Left ventricle myocardium inferior (tissue), 1 donor: Measurements from ENCODE around the gene VPREB3. TPM values are rescaled to one million over a fixed set of nuclear protein-coding genes. Genes with fewer than 3 reads are reported as not detected.
A peak's percentile ranks its signal among the peaks of the same experiment; 100 is the strongest.

Experiments used
- DNase-seq: peaks from one replicate; pipeline ENCODE4 v3.0.0-alpha.2; 2020
- H3K27ac ChIP-seq: fragments of 200-600 bp; replicated peaks from 2 replicates; pipeline ENCODE4 v1.8.0; 2021
- H3K27me3 ChIP-seq: fragments of 200-600 bp; 2 replicates; pipeline ENCODE4 v1.8.0; 2021; ENCODE audit warnings: low read depth
- H3K36me3 ChIP-seq: fragments of 200-600 bp; 2 replicates; pipeline ENCODE4 v1.8.0; 2021
- H3K4me1 ChIP-seq: fragments of 200-600 bp; 2 replicates; pipeline ENCODE4 v1.8.0; 2021
- H3K4me3 ChIP-seq: fragments of 200-600 bp; 2 replicates; pipeline ENCODE4 v1.8.0; 2021; ENCODE audit warnings: mild to moderate bottlenecking, moderate library complexity
- H3K9me3 ChIP-seq: fragments of 200-600 bp; replicated peaks from 2 replicates; pipeline ENCODE4 v1.8.0; 2021
- CTCF ChIP-seq: fragments of 200-600 bp; IDR thresholded peaks from 2 replicates; pipeline ENCODE4 v1.8.0; 2021; ENCODE audit warnings: antibody characterized with exemption, mild to moderate bottlenecking, borderline replicate concordance
- intact Hi-C: fragments of 100-400 bp; cut with micrococcal nuclease; formaldehyde crosslinking; loops from one replicate; pipeline ENCODE4 v1.11.0; 2022
- total RNA-seq: library from RNA; stranded (reverse); fragmentation: NEBNext Ultra II Directional; extraction: Animal tissue kit (Norgen Biotek cat#: 25700); gene quantifications from one replicate; pipeline ENCODE4 v1.2.1, GENCODE V29; 2021
- donor health status: DM: no; HTN: yes; CAD: no; lungs with severe emphysema.

The VPREB3 gene
- total RNA-seq, 1 donor from 2014 or later = 0.69 TPM

- peaks cover 5% of the 10 kb centered on the region for H3K4me1 ChIP-seq
- H3K27ac ChIP-seq = no peak overlapping the region
- H3K4me3 ChIP-seq = no peak overlapping the region
- no peak for TF ChIP-seq CTCF
- H3K9me3 ChIP-seq = no peaks in the 10 kb centered on the region
- H3K36me3 ChIP-seq = no peaks in the 10 kb centered on the region
- DNase-seq = no peak
- H3K27me3 ChIP-seq = no peaks in the 10 kb centered on the region
- intact Hi-C loops = no loop called here
Observed at GRCh38 chr22:23722160-23722559, 32.1 kb downstream of the VPREB3 start.

- no peak for DNase-seq
- intact Hi-C loops = no loop called here
- Histone ChIP-seq H3K27ac (no peak overlapping the region), H3K4me3 (no peak overlapping the region), H3K36me3 (no peaks in the 10 kb centered on the region), H3K4me1 (peaks cover 18% of the 10 kb centered on the region), H3K27me3 (no peaks in the 10 kb centered on the region), H3K9me3 (no peaks in the 10 kb centered on the region)
- TF ChIP-seq CTCF = no peak
Observed at GRCh38 chr22:23720855-23721254, 33.4 kb downstream of the VPREB3 start.

DNA sequence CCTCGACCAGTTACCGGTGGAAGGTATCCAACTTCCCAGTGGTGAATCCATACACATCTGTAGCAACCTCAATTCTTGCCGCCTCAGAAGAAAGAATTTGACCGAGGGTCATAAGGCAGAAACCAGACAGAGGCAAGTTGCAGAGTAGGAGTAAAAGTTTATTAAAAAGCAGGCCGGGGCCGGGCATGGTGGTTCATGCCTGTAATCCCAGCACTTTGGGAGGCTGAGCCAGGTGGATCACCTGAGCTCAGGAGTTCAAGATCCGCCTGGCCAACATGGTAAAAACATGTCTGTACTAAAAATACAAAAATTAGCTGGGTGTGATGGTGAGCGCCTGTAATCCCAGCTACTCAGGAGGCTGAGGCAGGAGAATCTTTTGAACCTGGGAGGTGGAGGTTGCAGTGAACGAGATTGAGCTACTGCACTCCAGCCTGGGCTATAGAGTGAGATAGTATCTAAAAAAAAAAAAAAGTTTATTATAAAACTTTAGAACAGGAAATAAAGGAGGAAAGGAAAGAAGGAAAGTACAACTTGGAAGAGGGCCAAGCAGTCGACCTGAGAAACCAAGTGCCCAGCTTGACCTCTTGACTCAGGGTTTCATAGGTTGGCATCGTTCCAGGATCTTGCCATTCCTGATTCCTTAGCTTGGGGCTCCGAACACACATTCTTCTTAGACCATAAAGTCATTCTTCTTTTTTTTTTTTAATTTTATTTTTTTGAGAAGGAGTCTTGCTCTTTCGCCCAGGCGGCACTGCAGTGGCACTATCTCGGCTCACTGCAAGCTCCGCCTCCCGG is 35.7 kb downstream of the VPREB3 start:
- Histone ChIP-seq H3K9me3 (no peaks in the 10 kb centered on the region), H3K27ac (no peak overlapping the region), H3K4me3 (no peak overlapping the region), H3K36me3 (peaks cover 14% of the 10 kb centered on the region), H3K4me1 (peaks cover 23% of the 10 kb centered on the region), H3K27me3 (no peaks in the 10 kb centered on the region)
- intact Hi-C loops = no loop called here
- TF ChIP-seq CTCF = no peak
- no peak for DNase-seq

DNA sequence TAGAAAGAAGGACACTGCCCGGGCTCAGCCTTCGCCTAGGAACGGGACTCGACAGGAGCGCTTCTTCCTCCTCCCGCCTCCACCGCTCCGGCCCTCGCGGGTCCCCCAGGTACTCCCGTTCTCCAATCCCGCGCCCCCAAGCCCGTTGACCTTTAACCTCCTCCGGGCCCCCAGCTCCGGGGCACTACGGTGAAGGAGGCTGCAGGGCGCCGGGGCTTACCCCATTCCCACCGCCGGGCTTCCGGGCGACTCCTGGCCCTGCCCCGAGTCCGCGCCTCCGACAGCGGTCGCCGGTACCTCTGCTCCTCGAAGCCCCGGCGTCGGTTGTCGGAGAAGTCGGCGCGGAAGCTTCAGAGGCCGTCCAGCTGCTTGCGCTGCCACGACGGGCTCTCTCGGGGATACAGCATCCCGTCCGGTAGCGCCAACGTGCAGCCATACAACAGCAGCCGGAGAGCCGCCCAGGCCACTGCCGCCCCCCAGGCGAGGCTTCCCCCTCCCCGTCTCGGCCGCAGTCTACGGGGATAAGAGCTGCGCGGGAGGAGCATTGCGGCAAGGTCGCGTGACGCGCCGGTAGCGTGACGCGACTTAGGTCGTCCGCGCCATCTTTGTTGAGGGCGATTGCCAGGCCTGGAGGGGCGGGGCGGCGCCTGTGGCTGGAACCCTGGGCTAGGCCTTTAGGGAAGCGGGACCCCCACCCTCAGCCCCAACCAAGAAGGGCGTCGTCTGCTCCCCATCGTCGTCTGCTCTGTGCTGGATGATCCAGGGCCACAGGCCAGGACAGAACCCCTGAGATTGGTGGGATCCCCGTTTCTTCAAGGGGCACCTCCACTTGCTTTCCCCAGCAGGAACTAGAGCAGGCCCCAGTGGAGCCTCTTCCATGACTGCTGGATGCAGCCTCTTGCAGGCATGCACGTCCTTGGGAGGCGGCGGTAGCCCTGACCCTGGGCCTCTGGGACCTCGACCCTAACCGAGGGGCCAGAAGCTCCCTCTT is 37.1 kb downstream of the VPREB3 start:
- Histone ChIP-seq H3K4me1 (peaks cover 23% of the 10 kb centered on the region), H3K27me3 (no peaks in the 10 kb centered on the region)
- intact Hi-C loops = no loop called here

More for the DNA sequence above, 37.1 kb downstream of the VPREB3 start:
- no peak for TF ChIP-seq CTCF
- H3K36me3 ChIP-seq = peaks cover 29% of the 10 kb centered on the region
- H3K4me3 ChIP-seq = peak overlapping the region; percentile 93
- H3K27ac ChIP-seq = peak overlapping the region; percentile 83
- peak; percentile 87 for DNase-seq
- H3K9me3 ChIP-seq = no peaks in the 10 kb centered on the region
